GM12878 (cell line): ENCODE data around the gene CD34. TPM values are rescaled to one million over a fixed set of nuclear protein-coding genes. Genes with fewer than 3 reads are reported as not detected.

Source experiments
- ATAC-seq: fragments of 200-7000 bp; cut with Tn5 transposase; 3 replicates; pipeline ENCODE4 v1.9.1; 2020; ENCODE audit warnings: mild to moderate bottlenecking, moderate library complexity
- BruUV-seq: library from RNA; stranded (reverse); fragments of 400-500 nt; replicated peaks from 2 replicates; lab custom pipeline; 2021; lab: Mats Ljungman, UMichigan
- CTCF ChIA-PET: fragments of 300-600 bp; sonication (Branson Sonifier 250); formaldehyde crosslinking; extraction: SDS; loops from one replicate; lab custom pipeline; 2021; ENCODE audit warnings: inconsistent platforms; lab: Yijun Ruan, JAX
- POLR2A ChIA-PET: fragments of 350-600 bp; formaldehyde crosslinking; extraction: SDS; loops from one replicate; lab custom pipeline; 2021; ENCODE audit warnings: inconsistent platforms; lab: Charles Lee
- RAD21 ChIA-PET: fragments of 300-600 bp; sonication (Branson Sonifier 250); formaldehyde crosslinking; loops from one replicate; lab custom pipeline; 2023; ENCODE audit warnings: antibody characterized with exemption; ENCODE audit not compliant: unreplicated experiment; lab: Charles Lee
- SMC1A ChIA-PET: fragments of 300-600 bp; sonication (Branson Sonifier 250); formaldehyde crosslinking; loops from one replicate; lab custom pipeline; 2023; ENCODE audit not compliant: unreplicated experiment, uncharacterized antibody; lab: Charles Lee
- DNase-seq: peaks from one replicate; pipeline ENCODE4 v3.0.0-alpha.2; 2011; ENCODE audit warnings: low read depth, low spot score
- FAIRE-seq: peaks from 3 replicates; lab custom pipeline; 2011; peaks lifted over from hg19 to GRCh38; lab: Jason Lieb, UNC
- H2AFZ ChIP-seq: 2 replicates; pipeline ENCODE4 v1.6.0; 2011; ENCODE audit warnings: low read depth, low read length, control low read depth; ENCODE audit not compliant: control insufficient read depth
- H3K27ac ChIP-seq: 2 replicates; pipeline ENCODE4 v1.5.1; 2011; ENCODE audit warnings: control low read depth; ENCODE audit not compliant: control insufficient read depth, insufficient read depth
- H3K27me3 ChIP-seq, 2 experiments: replicated peaks in 1 of 2; 2 replicates each; pipeline versions ENCODE4 v1.6.0 to v1.6.1; 2011; ENCODE audit warnings: low read length in 1 of 2; ENCODE audit not compliant: control insufficient read depth in 2 of 2, insufficient read depth in 2 of 2
- H3K36me3 ChIP-seq, 2 experiments: 2 replicates each; pipeline ENCODE4 v1.5.1; 2011; ENCODE audit warnings: low read length in 1 of 2; ENCODE audit not compliant: control insufficient read depth in 2 of 2, insufficient read depth in 2 of 2
- H3K4me1 ChIP-seq: 2 replicates; pipeline ENCODE4 v1.6.1; 2011; ENCODE audit warnings: mild to moderate bottlenecking, low read length, moderate library complexity, mixed read lengths; ENCODE audit not compliant: control insufficient read depth, insufficient read depth
- H3K4me2 ChIP-seq: 2 replicates; pipeline ENCODE4 v1.6.0; 2011; ENCODE audit warnings: control low read depth; ENCODE audit not compliant: control insufficient read depth, insufficient read depth
- H3K4me3 ChIP-seq: fragments of 200-600 bp; sonication (generic); 2 replicates; pipeline ENCODE4 v1.5.1; 2016
- H3K79me2 ChIP-seq: 2 replicates; pipeline ENCODE4 v1.6.0; 2011; ENCODE audit warnings: low read length; ENCODE audit not compliant: control insufficient read depth, insufficient read depth
- H3K9ac ChIP-seq: 2 replicates; pipeline ENCODE4 v1.8.0; 2011; ENCODE audit warnings: low read length, control low read depth, mixed read lengths; ENCODE audit not compliant: control insufficient read depth, insufficient read depth
- H3K9me3 ChIP-seq: replicated peaks from 3 replicates; pipeline ENCODE4 v1.5.1; 2011; ENCODE audit warnings: mild to moderate bottlenecking, low read length; ENCODE audit not compliant: control insufficient read depth, insufficient read depth
- H4K20me1 ChIP-seq: 2 replicates; pipeline ENCODE4 v1.6.0; 2011; ENCODE audit not compliant: control insufficient read depth, insufficient read depth
- CUX1 ChIP-seq: IDR thresholded peaks from 2 replicates; pipeline ENCODE4 v1.6.1; 2012; ENCODE audit warnings: improper control_type of control experiment, low read depth, low read length; ENCODE audit not compliant: insufficient replicate concordance
- EGR1 ChIP-seq, 2 experiments: IDR thresholded peaks; 1 replicate in 1 of 2; 2 replicates in 1 of 2; pipeline ENCODE4 v1.6.1; 2011 to 2012; ENCODE audit warnings: low read depth in 2 of 2, low read length in 2 of 2, borderline replicate concordance in 1 of 2, mild to moderate bottlenecking in 1 of 2, moderate library complexity in 1 of 2
- FOXK2 ChIP-seq: fragments of 450-650 bp; IDR thresholded peaks from 2 replicates; pipeline ENCODE4 v1.6.1; 2017; ENCODE audit warnings: mild to moderate bottlenecking, moderate library complexity
- MEF2A ChIP-seq: IDR thresholded peaks from 2 replicates; pipeline ENCODE4 v1.6.1; 2011; ENCODE audit warnings: low read depth, mild to moderate bottlenecking, low read length, moderate library complexity; ENCODE audit not compliant: insufficient read depth
- NFIC ChIP-seq: IDR thresholded peaks from 2 replicates; pipeline ENCODE4 v1.6.1; 2012; ENCODE audit warnings: low read depth, mild to moderate bottlenecking, inconsistent platforms, low read length, moderate library complexity
- NFYA ChIP-seq: IDR thresholded peaks from 2 replicates; pipeline ENCODE4 v1.6.1; 2011; ENCODE audit warnings: low read depth, mild to moderate bottlenecking, low read length, improper control_type of control experiment, borderline replicate concordance
- POLR2AphosphoS2 ChIP-seq: IDR thresholded peaks from 2 replicates; pipeline ENCODE4 v1.6.1; 2011; ENCODE audit warnings: low read depth, mild to moderate bottlenecking, low read length, improper control_type of control experiment, moderate library complexity
- RCOR1 ChIP-seq: conservative IDR thresholded peaks from 2 replicates; pipeline ENCODE4 v1.6.1; 2012; ENCODE audit warnings: low read depth, low read length, improper control_type of control experiment
- SMAD5 ChIP-seq: IDR thresholded peaks from 2 replicates; pipeline ENCODE4 v1.6.1; 2016; ENCODE audit warnings: antibody characterized with exemption, low read depth
- ZNF207 ChIP-seq: fragments of 450-650 bp; IDR thresholded peaks from 2 replicates; pipeline ENCODE4 v1.6.1; 2014; ENCODE audit warnings: antibody characterized with exemption, mild to moderate bottlenecking, borderline replicate concordance
- ZNF24 ChIP-seq: fragments of 450-650 bp; IDR thresholded peaks from 2 replicates; pipeline ENCODE4 v1.6.1; 2017; ENCODE audit warnings: antibody characterized with exemption, mild to moderate bottlenecking
- WGBS: methylation state at CpG from one replicate; pipeline ENCODE4 v1.1.6; 2016; ENCODE audit warnings: low lambda C conversion rate; ENCODE audit not compliant: insufficient replicate concordance, insufficient coverage; ENCODE audit errors: missing lambda C conversion rate; 5-methylcytosine and 5-hydroxymethylcytosine counted together
- in situ Hi-C: fragments of 300-500 bp; cut with MboI; formaldehyde crosslinking; loops from 9 replicates; pipeline ENCODE4 v1.14.3; 2018; ENCODE audit warnings: mixed read lengths
- intact Hi-C: fragments of 100-400 bp; cut with micrococcal nuclease; formaldehyde crosslinking; loops from one replicate; pipeline ENCODE4 v1.14.2; 2022; ENCODE audit not compliant: unreplicated experiment
- polyA plus RNA-seq, 11 experiments: library from polyadenylated mRNA; depleted of rRNA in 4 of 11; unstranded in 6 of 11; stranded (reverse) in 5 of 11; fragments of >200 nt; fragmentation: Nextera tagmentation in 4 of 11; fragmentation: Illumina TruSeq in 1 of 11; extraction: Ambion mirVana in 4 of 11; extraction: Trizol in 1 of 11; gene quantifications; 1 replicate in 1 of 11; 2 replicates in 10 of 11; pipeline versions ENCODE4 v1.2.1 to v1.2.3, GENCODE V29; 2011 to 2016; ENCODE audit warnings: inconsistent platforms in 2 of 11, missing spikeins in 2 of 11, low read depth in 1 of 11
- total RNA-seq, 4 experiments: library from RNA; depleted of rRNA in 3 of 4; stranded (reverse); fragments of >200 nt in 3 of 4; fragmentation: Illumina TruSeq in 1 of 4; extraction: Trizol in 1 of 4; gene quantifications; 2 replicates each; pipeline versions ENCODE4 v1.2.1 to v1.2.3, GENCODE V29; 2013 to 2021
- TF ChIP-seq, protein P1 (sequence below), 3 experiments: IDR thresholded peaks in 2 of 3; conservative IDR thresholded peaks in 1 of 3; 2 replicates each; pipeline ENCODE4 v1.5.1; 2011; ENCODE audit warnings: low read depth in 3 of 3, low read length in 3 of 3, mild to moderate bottlenecking in 3 of 3, control low read depth in 2 of 3, moderate library complexity in 2 of 3, inconsistent platforms in 1 of 3, mixed read lengths in 1 of 3; ENCODE audit not compliant: control insufficient read depth in 2 of 3, insufficient read depth in 1 of 3; ENCODE audit errors: extremely low read depth in 1 of 3
- TF ChIP-seq, protein P2 (sequence below): IDR thresholded peaks from 2 replicates; pipeline ENCODE4 v1.6.1; 2012; ENCODE audit warnings: low read depth, low read length, improper control_type of control experiment

Gene CD34
- total and polyA plus RNA-seq, 10 of the 15 experiments (the other 5 are each of a cell fraction or from before 2014, with no cell fraction given), result under 0.01 to 0.08 (median 0.02) TPM; not detected in 6

GRCh38 chr1:207862241-207862787 lies 48.6 kb downstream of the CD34 start:
- Histone ChIP-seq H3K4me3 (no peak overlapping the region), H3K4me1 (peaks cover 43% of the 10 kb centered on the region), H2AFZ (no peak overlapping the region), H3K9ac (no peak overlapping the region), H3K36me3 (peaks cover 0 to 9% of the 10 kb centered on the region in 2 experiments; a peak in 3 of 4 replicates), H3K79me2 (peaks cover 5% of the 10 kb centered on the region), H3K9me3 (no peaks in the 10 kb centered on the region), H4K20me1 (no peaks in the 10 kb centered on the region), H3K27ac (peak overlapping the region; percentile 61), H3K4me2 (peak overlapping the region; percentile 75; the same call in 1 of the 2 replicates), H3K27me3 (no peaks in the 10 kb centered on the region)
- BruUV-seq, result no TSS peak
- intact Hi-C loops (loop anchor here (5.0 kb wide), 1 partner anchor 105 kb away; no protein-coding TSS in a partner anchor), in situ Hi-C loops (no loop called here)
- ChIA-PET POLR2A (interaction anchor here (0.5 to 22.9 kb wide), 8 partner anchors 10 to 36 kb away, joined by 3 to 620 read pairs (median 8); no protein-coding TSS in a partner anchor), RAD21 (interaction anchor here (1.0 to 16.7 kb wide), 10 partner anchors 10 to 101 kb away, joined by 3 to 265 read pairs (median 6); no protein-coding TSS in a partner anchor), SMC1A (interaction anchor here (0.7 to 21.3 kb wide), 11 partner anchors 10 to 85 kb away, joined by 3 to 444 read pairs (median 9); no protein-coding TSS in a partner anchor), CTCF (interaction anchor here (1.4 to 17.7 kb wide), 6 partner anchors 8 to 65 kb away, joined by 4 to 821 read pairs (median 30); no protein-coding TSS in a partner anchor)
- 53% methylated on average over 2 of the region's 2 CpGs for whole genome bisulfite sequencing
- TF ChIP-seq MEF2A (no peak), NFIC (0 out of 2 replicates have a peak, but pooled peaks have one; percentile 7), ZNF207 (no peak), POLR2AphosphoS2 (no peak), SMAD5 (no peak), FOXK2 (no peak), EGR1 (IDR thresholded peaks at IDR 0.05; ENCODE audit: borderline replicate concordance in 1 of 2, low read depth in 2 of 2, low read length in 2 of 2) (no peak), CUX1 (no peak), NFYA (no peak), ZNF24 (no peak), RCOR1 (0 out of 2 replicates have a peak, but pooled peaks have one; percentile 3)
- TF ChIP-seq, protein P1, sequence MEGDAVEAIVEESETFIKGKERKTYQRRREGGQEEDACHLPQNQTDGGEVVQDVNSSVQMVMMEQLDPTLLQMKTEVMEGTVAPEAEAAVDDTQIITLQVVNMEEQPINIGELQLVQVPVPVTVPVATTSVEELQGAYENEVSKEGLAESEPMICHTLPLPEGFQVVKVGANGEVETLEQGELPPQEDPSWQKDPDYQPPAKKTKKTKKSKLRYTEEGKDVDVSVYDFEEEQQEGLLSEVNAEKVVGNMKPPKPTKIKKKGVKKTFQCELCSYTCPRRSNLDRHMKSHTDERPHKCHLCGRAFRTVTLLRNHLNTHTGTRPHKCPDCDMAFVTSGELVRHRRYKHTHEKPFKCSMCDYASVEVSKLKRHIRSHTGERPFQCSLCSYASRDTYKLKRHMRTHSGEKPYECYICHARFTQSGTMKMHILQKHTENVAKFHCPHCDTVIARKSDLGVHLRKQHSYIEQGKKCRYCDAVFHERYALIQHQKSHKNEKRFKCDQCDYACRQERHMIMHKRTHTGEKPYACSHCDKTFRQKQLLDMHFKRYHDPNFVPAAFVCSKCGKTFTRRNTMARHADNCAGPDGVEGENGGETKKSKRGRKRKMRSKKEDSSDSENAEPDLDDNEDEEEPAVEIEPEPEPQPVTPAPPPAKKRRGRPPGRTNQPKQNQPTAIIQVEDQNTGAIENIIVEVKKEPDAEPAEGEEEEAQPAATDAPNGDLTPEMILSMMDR (IDR thresholded peaks at IDR 0.05 in 2 of 3, conservative IDR thresholded peaks at IDR 0.05 in 1 of 3; ENCODE audit: control insufficient read depth in 2 of 3, extremely low read depth in 1 of 3, insufficient read depth in 1 of 3, low read depth in 3 of 3, low read length in 3 of 3), result no peak
- TF ChIP-seq, protein P2, sequence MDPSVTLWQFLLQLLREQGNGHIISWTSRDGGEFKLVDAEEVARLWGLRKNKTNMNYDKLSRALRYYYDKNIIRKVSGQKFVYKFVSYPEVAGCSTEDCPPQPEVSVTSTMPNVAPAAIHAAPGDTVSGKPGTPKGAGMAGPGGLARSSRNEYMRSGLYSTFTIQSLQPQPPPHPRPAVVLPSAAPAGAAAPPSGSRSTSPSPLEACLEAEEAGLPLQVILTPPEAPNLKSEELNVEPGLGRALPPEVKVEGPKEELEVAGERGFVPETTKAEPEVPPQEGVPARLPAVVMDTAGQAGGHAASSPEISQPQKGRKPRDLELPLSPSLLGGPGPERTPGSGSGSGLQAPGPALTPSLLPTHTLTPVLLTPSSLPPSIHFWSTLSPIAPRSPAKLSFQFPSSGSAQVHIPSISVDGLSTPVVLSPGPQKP, result no peak
- FAIRE-seq (no peak), ATAC-seq (no peak), DNase-seq (no peak)
